HG03571 (cell line): ENCODE measurements around the gene ST8SIA6.

Source experiments
- ATAC-seq: cut with Tn5 transposase; IDR thresholded peaks from one replicate; pipeline ENCODE4 v1.9.1; 2021; ENCODE audit not compliant: unreplicated experiment

Gene ST8SIA6

GRCh38 chr10:17273403-17273802 is 181.0 kb downstream of the ST8SIA6 start:
- no peak for ATAC-seq

- no peak for ATAC-seq
Measured at GRCh38 chr10:17272648-17273047, 181.7 kb downstream of the ST8SIA6 start.
